Activated T-cell treated with anti-CD3 and anti-CD28 coated beads, Interleukin-2, amount 50 U/mL, for 1 hour (primary cell): ENCODE measurements around the gene PDE3A.
"Not testable (repeated sequence)": the region's sequence is repeated elsewhere in the genome, so short reads cannot be mapped to it uniquely, and the experiment has no call there.

ENCODE experiments used
- DNase-seq: peaks from one replicate; pipeline ENCODE4 v3.0.0-alpha.2; 2020

PDE3A gene

DNA sequence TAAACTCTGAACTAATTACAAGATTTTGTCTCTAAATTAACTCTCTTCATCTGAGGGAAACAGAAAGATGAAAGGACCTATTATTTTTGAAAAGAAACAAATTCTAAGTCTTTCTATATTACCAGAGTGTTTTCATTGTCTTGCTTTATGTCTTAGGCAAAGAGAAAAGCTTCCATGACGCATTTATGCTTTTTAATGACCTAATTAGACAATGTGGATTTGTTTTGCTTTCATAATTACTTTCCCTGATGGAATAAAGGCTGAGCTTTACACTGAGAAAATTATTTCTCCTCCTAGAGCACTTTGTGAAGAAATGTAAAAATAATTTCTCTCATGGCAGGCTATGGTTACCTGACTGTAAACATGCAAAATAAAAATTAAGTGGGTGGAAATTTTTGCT, 188.8 kb downstream of the PDE3A start:
- DNase-seq, result no peak

DNA sequence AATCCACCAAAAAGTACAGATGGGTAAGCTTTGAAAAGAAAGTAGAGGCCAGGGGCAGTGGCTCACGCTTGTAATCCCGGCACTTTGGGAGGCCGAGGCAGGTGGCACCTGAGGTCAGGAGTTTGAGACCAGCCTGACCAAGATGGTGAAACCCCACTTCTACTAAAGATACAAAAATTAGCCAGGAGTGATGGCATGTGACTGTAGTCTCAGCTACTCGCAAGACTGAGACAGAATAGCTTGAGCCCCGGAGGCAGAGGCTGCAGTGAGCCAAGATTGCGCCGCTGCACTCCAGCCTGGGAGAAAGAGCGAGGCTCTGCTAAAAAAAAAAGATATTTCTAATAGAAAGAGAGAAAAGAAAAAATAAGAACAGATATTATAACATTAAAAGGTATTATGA, 192.6 kb downstream of the PDE3A start:
- no peak for DNase-seq

DNA sequence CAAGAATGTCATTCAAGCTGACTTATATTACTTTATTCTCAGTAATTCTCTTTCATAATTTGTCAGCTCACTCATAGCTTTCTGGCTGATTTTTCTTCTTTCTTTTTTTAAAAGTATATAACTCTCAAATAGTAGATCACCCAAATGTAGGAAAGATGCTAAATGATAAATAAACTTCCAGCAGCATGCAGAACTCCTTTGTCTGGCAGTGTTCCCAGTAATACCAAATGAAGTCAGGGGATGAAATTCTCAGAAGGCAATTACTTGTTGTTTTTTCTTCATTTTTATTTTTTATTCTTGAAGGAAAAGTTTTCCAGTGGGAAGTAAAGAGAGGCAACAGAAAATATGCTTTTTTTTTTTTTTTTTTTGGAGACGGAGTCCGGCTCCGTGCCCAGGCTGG, 193.5 kb downstream of the PDE3A start:
- no peak for DNase-seq

DNA sequence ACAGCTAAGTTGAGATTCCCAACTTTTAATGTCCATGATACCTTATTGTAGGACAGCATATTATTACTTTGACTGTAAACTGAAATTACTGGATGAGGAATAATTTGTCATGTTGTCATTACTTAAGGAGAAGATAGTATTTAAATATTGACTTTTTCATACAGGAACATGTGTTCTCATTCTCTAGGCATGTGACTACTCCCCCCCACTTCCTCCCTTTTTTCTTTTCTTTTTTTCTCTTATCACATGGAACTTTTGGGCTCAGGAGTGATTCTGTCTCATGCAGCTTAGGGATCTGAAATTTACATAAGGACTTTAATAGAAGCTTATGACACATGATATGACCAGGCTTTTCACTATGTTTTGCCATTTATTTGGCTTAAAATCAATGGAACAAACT, 199.1 kb downstream of the PDE3A start:
- DNase-seq, result no peak

GRCh38 chr12:20572451-20572850, 204.1 kb downstream of the PDE3A start:
- no peak for DNase-seq

DNA sequence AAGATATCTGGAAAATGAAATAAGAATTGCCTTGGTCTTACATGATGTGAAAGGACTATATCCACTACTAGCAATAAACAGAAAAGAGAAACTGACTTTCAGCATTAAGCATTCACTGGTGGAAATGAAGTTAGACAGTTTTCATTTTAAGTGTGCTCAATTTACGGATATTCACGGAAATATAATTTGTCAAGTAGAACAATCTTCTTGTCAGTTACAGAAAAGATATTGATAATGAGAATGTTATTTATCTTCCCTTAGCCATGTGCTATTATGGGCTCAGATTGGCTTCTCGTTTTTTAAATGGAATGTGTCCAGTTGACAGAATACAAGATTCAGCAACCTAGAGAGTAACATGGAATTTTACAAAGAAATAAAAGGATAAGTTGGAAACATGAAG, 208.2 kb downstream of the PDE3A start:
- DNase-seq, result no peak

- no peak for DNase-seq
Measured at GRCh38 chr12:20577054-20577453, 208.7 kb downstream of the PDE3A start.

- no peak for DNase-seq
Measured at GRCh38 chr12:20578142-20578541, 209.8 kb downstream of the PDE3A start.

DNA sequence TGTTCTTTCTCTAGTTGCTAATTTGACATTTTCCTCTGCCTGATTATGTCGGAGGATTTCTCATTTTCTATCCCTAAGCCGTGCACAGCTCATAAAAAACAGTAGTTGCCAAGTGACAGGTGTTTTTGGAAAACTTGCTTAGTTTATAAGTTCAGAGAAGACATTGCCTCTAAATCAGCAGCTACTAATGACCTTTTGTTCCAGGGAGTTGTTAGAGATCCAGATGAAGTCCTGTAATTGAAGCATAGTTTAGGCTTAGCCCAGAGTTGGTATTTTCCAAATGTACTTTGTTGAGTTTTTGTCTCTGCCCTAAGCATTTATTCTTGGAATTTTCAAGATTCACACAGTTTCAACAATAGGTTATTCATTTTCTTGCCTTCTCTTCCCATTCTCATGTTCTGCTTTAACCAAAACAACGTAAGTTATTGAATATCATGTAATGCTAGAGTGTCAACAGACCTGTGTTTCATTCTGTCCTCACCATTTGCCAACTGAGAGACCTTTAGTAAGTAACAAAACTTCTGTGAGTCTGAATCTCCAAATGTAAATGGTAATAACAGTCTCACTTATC, 216.8 kb downstream of the PDE3A start:
- no peak for DNase-seq

GRCh38 chr12:20585913-20586312, 217.6 kb downstream of the PDE3A start:
- no peak for DNase-seq

DNA sequence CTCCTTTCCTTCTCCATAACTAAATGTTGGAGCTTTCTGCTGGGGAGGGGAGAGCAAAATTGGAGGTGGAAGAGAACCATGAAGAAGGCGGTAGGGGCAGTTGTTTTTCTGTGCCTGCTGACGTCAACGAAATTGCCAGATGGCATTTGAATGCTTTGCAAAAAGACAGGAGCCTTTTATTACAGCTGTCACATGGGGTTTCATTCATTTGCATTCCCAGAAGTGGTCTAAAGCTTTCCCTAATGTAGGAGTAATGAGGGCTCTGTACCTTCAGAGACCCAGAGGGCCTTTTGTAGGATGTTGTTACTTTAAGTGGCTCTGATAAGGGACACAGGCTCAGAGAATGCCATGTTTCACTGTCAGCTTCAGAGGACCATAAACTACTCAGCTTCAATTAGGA, 219.7 kb downstream of the PDE3A start:
- no peak for DNase-seq

DNA sequence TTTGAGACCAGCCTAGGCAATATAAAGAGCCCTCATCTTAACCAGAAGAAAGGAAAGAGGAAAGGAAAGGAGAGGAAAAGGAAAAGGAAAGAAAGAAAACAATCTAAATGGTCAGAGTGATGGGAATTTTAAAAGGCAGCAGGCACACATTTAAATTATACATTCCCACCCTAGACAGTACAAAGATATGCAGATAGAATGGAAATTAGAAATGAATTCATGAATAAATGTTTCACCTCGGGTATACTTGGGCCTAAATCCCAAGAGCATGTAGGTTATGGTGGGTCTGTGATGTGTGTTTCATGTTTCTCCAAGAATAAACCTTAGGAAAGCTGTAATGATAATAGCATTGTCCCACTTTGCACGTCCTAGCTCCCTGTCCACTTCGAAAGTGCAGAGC, 222.2 kb downstream of the PDE3A start:
- no peak for DNase-seq

DNA sequence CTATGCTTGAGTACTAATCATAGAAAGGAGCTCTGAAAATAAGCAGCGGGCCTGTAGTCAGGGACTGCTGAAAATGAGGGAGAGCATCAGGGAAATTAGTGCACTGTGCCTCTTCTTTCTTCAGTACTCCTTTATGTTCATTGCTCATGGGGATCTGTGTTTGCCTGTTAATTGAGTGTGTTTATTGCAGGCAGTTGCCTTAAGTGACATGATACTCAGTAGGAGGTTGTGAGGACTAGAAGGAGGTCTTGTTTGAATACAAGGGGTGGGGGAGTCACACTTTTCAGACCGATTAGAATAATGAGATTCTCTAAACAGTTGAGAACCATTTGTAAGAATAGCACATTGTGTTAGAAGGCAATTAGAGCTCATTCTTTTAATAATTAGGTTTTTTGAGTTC, 224.2 kb downstream of the PDE3A start:
- DNase-seq, result no peak

DNA sequence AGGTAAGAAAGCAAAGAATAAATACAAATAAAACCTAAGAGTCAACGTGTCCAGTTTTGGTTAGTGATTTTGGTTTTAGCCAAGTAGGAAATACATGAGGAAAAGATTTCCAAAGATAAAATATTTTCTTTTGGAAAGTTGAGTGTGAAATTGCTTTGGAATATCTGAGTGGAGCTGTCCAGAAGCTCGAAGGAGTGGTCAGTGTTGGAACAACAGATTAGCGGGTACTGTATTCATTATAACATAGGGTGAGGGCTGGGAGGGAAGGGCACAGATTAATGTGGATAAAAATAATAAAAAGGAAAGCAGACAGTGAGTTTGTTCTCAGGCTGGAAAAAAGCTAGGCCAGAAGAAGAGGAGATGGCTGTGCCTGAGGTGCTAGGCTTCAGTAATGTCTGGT, 225.3 kb downstream of the PDE3A start:
- DNase-seq, result no peak

- no peak for DNase-seq
Measured at GRCh38 chr12:20596061-20596460, 227.7 kb downstream of the PDE3A start.

DNA sequence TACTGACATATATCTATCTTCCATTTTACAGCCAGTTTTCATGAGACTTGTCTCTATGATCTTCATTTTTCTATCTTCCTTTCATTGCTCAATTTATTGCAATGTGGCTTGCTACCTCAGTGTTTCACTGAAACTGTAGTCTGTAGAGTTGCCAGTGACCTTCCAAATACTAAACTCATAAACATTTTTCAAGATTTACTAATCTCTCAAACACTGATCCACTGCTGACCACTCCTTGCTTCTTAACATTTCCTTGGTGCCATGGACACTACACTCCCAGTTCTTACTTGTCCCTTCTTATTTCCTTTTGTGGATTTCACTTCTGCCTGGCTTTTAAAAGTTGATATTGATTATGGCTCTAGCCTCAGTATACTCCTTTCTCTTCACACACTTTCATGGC, 231.4 kb downstream of the PDE3A start:
- no peak for DNase-seq

DNA sequence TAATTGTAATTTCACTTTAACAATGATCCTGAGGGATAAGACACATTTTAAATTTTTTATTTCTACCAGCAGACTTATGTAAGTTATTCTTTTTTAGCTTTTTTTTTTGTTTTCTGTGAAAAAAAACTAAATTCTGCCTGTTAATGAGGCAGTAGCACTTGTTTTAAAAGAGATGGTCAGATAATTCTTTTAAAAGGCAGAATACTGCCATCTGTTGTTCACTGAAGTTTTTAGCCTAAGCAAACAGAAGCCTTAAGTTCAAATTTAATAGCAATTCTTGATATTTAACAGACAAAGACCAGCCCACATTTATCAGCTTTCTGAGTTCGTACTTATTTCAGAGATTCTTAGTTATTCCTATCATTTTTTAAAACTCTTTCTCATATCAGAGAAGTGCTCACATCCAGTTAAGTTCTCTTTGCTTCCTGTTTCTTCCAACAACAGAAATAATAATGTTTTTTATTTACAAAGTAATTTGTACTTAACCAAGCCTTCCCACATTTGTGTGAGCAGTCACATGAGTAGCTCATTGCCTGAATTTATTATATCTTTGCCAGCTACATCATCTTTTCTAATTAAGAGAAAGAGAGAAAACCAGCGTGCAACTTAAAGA, 233.4 kb downstream of the PDE3A start:
- no peak for DNase-seq

GRCh38 chr12:20602641-20603391, 234.5 kb downstream of the PDE3A start:
- DNase-seq, result no peak

GRCh38 chr12:20604408-20605067, 236.2 kb downstream of the PDE3A start:
- DNase-seq, result no peak

DNA sequence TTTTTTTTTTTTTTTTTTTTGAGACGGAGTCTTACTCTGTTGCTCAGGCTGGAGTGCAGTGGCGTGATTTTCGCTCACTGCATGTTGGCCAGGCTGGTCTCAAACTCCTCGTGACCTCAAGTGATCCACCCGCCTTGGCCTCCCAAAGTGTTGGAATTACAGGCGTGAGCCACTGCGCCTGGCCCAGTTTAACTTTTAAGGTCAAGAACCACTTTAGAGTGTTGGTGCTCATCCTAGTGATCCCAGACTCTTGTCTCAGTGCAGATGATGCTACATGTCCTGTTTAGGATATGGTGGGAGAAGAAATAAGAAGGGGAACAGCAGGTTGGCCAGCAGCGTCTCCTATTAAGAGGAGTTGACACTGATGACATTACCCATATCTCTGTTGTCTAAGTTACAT, 246.7 kb downstream of the PDE3A start:
- not testable (repeated sequence) for DNase-seq

- DNase-seq, result no peak
Measured at GRCh38 chr12:20616093-20616492, 247.8 kb downstream of the PDE3A start.

GRCh38 chr12:20620261-20620660, 251.9 kb downstream of the PDE3A start:
- DNase-seq, result no peak

GRCh38 chr12:20624718-20625117, 256.4 kb downstream of the PDE3A start:
- no peak for DNase-seq

- no peak for DNase-seq
Measured at GRCh38 chr12:20625531-20625930, 257.2 kb downstream of the PDE3A start.
